CD4-positive, alpha-beta T cell treated with Interferon alpha-2 for 1 hour (primary cell): ENCODE results near the gene PCYOX1L.

Experiments used
- DNase-seq, 2 donors: peaks; one replicate each; pipeline ENCODE4 v3.0.0-alpha.2; 2020 to 2022

PCYOX1L gene, protein sequence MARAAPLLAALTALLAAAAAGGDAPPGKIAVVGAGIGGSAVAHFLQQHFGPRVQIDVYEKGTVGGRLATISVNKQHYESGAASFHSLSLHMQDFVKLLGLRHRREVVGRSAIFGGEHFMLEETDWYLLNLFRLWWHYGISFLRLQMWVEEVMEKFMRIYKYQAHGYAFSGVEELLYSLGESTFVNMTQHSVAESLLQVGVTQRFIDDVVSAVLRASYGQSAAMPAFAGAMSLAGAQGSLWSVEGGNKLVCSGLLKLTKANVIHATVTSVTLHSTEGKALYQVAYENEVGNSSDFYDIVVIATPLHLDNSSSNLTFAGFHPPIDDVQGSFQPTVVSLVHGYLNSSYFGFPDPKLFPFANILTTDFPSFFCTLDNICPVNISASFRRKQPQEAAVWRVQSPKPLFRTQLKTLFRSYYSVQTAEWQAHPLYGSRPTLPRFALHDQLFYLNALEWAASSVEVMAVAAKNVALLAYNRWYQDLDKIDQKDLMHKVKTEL

DNA sequence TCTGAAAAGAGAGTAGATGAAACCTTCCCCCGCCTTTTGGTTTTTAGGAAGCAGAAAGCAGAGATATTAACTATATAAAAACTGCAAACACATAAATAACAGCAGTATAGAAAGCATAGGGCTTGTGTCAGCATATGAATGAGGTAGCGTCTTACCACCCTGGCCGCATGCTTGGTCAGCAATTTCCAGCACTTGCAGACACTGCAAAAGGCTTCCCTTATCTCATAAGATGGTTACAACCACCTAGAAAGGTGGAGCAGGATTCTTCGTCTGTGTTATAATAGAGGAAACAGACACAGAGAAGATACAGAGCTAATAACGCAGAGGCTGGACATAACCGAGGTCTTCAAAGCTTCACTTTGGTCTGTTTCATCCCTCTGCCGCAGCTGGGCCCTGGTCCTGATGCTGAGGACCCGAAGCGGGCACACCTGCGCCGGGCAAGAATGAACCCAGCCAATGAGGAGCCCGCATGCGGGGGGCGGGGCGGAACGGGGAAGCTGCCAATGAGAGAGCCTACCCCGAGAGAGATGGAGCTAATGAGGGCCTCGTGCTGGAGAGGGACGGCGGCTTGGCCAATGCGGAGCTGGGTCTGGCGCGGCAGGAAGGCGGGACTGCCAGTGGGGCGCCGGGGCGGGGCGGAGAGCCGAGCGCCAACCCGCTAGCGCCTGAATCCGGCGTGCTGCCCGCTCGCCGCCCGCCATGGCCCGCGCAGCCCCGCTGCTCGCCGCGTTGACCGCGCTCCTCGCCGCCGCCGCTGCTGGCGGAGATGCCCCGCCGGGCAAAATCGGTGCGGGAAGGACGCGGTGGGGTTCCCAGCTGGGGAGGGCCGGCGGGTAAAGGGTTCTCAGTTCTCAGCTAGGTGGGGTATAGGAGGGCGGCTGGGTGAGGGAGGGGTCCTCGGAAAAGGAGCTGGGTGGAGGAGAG, at the start of gene PCYOX1L:
PCYOX1L (plus strand) TSS at position 677 of the 924 bp plus-strand sequence; CDS start at position 700, 23 bp downstream.
- peak; percentile 92 to 97 for DNase-seq

DNA sequence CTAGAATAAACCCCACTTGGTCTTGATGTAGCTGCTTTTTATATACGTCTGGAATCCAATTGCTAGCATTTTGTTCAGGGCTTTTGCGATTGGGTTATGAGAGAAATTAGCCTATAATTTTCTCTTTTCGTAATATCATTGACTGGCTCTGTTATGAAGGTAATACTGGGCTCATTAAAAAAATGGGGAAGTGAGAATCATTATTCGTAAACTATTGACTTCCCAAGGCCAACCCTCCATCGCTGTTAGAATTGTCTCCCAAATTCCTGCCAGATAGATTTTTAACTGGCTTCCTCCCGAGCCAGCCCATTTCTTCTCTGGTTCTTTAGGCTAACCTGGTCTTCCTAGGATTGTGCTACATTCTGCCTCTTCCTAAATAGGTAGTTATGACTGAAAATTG, 48.5 kb upstream of the PCYOX1L start:
- no peak for DNase-seq

DNA sequence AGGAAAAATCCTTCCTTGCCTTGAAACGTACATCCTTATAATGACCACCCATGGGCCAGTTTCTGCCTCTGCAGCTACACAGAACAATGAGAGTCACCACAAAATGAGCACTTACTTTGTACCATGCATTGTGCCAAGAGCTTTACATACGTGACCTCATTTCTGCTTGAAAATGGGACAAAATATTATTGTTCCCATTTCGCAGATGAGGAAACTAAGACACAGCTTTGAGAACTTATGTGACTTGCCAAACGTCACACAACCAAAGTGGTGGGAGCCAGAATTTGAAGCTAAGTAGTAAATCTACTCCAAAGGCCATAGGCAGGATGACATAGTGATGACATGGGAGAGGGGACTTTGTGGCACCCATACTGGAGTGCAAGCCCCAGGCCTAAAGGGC, 47.4 kb upstream of the PCYOX1L start:
- no peak for DNase-seq

DNA sequence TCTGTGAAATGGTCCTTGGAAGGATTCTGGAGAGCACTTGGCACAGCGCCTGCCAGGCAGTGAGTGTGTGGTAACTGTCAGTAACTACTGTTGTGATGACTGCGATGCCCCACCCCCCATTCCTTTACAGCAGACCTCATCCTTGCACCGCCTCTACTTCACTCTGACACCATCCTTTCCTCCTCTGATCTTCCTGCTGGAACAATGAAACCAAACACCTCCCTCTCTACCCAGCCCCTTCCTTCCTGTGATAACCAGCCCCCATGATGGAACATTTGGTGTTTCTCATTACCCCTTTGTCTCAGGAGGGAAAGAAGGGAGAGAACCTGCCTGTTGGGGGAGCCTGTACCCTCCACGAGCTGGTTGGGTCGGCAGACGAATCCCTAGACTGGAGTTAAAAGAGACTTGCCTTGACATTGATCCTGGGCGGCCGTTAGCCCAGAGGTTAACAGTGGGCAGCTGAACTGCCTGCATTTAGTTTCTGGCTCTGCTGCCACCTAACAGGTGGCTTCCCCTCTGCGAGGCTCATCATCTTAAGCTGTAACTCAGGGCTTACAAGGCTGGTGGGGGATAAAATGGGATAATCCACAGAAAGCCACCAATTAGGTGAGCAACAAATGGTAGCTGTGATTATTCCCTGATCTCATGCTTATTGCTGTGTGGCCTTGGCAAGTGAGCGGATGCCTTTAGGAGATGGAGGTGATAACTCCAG, 46.7 kb upstream of the PCYOX1L start:
- no peak for DNase-seq

DNA sequence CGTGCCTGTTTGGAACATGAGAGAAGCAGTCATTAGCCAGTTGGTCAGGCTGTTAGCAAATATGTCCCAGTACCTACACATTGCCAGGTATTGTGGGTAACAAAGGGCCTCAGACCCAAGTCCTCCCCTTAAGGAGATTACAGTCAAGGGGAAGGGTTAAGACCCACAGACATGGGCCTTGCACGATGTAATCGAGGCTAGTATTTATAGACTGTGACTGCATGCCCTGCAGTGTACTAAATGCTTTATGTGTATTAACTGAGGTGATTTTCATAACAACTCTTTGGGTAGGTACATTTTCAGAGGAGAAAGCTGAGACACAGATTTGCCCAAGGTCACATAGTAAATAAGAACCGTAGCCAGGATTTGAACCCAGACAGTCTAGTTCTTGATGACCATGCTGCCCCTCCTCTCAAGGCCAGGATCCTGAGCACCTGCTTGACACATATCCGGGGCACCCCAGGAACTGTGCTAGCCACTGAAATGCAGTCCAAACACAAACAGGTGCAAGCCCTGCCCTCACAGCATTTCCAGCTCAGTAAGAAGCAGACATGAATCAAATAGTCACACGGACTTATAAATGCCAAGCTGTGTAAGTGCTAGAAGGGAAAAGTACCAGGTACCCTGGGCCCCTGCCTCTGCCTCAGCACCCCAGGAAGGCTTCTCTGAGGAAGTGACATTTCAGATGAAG, 44.5 kb upstream of the PCYOX1L start:
- no peak for DNase-seq

DNA sequence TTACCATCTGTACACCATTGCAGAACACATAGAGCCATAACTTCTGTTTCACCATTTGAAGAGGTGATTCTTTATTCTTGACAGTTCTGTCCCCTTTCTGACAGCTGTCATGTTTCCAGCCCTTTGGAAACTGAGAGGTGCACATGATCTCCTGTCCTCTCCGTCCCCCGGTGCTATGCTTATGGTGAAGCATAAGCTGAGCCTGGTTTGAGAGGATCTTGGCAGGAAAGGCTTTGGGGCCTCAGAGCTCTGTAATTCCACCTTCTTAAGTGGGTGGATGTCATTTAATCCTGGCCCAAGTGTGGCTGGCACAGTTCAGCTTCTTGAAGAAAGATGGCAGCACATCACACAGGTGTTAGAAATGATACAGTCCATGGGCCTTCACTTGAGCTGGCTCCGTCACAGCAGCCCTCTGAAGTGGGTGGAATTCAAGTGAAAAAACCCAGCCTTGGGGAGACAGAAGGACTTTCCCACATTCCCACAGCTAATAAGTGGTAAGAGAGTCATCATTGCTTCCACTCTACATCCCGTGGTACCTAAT, 43.2 kb upstream of the PCYOX1L start:
- DNase-seq: no peak

DNA sequence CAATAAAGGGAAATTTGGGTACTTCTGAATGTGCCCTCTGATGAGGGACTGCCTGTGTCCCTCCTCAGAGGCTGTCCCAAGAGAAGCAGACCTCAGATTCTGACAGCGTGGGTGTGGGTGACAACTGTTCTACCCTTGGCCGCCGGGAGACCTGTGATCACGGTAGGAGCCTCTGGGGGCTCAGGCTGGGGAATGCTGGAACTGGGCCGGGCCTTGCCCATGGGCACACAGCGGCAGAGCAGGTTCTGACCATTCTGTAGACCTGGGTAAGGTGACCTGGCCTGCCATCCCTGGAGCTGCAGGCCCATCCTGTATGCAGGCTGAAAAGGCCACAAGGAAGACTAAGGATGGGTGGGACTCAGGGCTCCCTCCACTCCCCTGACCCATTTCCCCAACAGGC, 42.1 kb upstream of the PCYOX1L start:
- no peak for DNase-seq

DNA sequence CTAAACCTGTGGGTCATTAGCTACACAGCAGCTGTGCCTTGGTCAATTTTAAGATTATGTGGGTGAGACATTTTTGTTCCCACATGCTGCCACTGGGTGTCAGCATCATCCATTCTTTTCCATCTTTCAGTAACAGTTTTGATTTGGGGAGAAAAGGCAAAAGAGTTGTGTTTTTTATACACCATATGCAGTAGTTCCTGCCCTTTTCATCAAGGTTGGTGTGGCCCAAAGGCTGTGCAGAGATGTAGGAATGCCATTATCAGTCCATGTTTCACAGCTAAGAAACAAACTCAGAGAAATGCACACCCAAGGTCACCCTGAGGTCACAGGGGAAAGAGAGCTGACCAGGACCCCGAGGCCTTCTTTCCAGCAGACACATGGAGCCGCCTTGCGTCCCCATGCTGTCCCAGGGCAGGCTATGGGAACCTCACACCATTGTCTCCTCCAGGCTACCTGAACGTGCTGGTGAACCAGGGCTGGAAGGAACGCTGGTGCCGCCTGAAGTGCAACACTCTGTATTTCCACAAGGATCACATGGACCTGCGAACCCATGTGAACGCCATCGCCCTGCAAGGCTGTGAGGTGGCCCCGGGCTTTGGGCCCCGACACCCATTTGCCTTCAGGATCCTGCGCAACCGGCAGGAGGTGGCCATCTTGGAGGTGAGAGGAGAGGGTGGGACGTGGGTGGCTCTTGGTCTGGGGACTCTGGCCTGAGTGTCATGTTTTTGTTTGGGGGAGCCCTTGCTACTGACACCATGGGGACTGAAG, 40.4 kb upstream of the PCYOX1L start:
- DNase-seq: peak; percentile 30 to 66

DNA sequence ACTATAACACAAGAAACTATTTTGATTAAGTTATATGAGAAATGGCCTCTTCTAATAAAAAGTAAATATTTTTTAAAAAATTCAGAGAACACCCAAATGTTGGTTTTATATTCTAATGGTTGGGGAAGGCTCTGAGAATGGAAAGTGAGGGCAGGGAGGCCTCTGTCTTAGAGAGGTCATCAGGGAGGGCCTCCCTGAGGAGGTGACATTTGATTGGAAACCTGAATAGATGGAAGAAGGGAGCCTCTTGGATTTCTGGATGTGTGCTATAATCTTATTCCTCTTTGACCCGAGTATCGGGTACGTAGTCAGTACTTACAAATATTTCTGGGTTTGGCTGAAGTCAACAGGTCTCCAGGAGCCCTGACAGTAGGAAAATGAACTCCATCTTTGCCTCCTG, 38.7 kb upstream of the PCYOX1L start:
- DNase-seq: no peak

DNA sequence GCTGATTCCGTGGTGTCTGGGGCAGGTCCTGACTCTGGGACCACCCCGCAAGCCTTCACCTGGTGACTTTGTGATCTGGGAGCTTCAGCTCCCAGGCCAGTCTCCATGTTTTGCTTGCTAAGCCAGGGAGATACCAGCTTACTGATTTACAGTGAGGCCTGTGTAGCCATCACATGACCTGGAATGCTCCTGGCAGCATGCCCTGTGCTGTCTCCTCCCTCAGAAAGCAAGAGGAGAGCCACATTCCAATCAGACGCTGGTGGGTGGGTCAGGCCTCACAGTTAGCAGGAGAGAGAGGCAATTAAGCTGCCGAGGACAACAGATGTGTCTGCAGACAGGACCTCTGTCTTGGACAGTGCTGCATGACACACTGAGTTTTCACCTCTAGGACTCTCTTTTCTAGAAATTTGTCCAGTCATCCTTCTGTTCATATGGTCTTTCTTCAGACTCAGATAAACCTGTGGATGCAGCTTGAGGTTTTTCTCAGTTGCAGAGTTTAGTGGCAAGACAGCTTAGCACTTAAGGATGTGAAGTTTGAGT, 37.0 kb upstream of the PCYOX1L start:
- DNase-seq: no peak

DNA sequence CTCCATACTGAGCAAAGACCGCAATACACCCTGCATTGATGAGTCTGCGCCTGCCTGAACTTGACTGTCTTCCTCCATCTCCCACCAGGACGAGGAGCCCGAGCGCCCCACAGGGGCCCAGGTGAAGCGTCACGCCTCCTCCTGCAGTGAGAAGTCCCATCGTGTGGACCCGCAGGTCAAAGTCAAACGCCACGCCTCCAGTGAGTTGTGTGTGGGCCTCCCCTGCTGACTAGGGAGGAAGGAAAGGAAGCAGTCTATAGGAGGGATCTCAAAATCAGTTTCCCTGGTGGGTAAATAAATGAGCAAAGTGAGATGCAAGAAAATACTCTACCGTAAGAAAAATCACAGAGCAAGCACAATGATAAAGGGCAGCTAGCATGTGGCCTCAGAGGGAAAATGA, 35.3 kb upstream of the PCYOX1L start:
- DNase-seq: no peak

DNA sequence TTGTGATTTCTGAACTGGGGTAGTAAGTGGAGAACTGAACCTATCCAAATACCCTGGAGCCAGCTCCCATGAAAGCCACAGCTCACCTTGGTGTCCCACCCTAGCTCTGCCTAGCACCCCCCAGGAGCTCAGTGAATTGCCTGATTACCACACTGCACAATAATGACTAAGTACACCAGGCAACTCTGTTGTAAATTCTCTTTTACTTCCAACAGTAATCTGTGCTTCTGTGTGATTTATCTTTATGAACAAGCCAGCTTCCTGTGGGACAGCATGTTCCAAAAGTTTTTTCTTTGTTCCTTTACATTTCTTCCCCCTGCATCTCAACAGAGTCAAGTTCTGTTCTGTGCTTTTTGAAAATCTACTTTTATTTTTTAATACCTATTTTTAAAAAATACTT, 34.6 kb upstream of the PCYOX1L start:
- no peak for DNase-seq

DNA sequence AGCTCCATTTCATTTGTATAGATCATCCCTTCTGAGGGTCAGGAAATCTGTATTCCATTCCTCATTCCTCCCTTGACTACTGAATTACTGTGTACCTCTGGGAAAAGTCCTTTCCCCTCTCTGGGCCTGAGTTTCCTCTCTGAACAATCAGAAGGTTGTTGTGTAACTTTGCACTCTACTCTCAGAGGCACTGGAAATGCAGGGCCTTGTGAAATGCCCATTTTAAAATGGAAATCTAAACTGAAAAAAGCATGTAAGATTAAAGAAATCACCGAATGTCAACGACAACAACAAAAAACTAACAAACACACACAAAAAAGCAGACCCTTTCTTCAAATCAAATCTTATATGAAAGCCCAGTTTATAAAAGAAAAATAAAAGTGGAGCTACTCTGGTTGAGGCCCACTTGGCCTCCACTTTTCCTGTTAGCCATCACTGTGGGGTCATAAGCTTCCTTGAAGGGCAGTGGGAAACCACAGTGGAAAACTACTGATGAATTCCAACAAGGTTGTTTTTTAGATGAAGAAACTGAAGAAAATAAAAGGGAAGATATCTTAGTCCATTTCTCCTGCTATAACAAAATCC, 34.1 kb upstream of the PCYOX1L start:
- no peak for DNase-seq

DNA sequence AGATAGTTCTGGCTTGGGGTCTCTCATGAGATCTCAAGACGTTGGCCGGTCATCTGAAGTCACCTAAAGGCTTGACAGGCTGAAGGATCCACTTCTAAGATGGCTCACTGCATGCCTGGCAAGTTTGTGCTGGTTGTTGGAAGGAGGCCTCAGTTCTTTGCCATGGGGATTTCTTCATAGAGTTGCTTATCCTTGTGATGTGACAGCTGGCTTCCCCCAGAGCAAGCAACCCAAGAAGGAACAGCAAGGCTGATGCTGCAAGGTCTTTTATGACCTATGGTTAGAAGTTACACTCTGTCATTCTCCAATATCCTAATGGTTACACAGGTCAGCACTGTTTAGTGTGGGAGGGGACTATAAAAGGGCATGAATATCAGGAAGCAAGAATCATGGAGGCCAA, 33.2 kb upstream of the PCYOX1L start:
- DNase-seq: no peak

DNA sequence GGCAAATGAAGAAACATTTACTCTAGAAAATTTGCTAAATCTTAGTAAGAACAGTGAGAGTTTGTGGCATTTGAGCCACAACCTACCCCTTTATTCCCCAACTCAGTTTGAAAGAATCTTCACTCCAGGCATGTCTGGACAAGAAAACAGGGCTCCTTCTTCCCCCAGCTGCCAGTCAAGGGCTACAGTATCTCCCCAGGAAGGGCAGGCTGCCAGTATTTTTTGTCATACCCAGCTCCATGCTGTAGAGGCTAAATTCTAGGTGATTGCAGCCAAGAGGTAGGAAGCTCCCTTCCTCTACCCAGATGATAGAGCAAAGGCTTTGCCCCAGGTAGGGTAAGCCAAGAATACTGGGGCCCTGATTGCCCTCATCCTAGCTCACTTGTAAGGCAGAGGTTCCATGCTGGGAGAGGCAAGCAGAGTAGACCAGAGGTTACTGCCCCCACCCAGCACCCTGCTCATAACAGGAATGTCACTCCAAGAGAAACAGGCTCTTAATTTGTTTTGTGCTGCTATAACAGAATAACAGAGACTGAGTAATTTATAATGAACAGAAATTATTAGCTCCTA, 32.6 kb upstream of the PCYOX1L start:
- DNase-seq: no peak

DNA sequence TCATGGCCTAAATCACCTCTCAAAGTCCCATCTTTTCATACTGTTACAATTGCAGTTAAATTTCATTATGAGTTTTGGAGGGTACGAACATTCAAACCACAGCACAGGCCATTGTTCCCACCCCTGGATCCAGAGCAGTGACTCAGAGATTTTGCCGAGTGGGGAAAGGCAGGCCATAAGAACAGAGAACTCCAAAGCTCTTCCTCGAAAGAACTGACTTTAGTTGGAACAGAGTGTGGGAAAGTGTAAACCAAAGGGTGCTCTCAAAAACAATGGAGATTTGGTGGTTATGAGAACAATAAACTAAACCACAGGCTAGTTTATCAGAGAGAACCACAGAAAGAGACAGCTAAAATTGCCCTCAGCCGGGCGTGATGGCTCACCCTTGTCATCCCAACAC, 32.0 kb upstream of the PCYOX1L start:
- DNase-seq: no peak

DNA sequence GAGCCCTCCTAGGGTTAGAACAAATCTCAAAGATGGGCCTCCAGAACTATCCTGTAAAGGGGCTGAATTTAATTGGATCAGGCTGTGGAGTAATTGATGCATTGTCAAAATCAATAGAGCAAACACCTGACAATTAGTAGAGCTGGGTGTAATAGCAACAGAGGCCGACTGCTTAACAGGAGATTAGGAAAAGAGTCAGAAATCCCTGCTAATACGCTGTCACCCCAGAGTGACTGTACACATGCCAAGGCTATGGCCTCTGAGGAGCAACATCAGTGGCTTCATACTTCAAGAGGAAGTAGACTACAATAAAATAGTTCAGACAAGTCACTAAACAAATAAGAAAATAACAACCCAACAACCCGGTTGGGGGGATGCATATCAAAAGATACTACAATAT, 31.2 kb upstream of the PCYOX1L start:
- no peak for DNase-seq

DNA sequence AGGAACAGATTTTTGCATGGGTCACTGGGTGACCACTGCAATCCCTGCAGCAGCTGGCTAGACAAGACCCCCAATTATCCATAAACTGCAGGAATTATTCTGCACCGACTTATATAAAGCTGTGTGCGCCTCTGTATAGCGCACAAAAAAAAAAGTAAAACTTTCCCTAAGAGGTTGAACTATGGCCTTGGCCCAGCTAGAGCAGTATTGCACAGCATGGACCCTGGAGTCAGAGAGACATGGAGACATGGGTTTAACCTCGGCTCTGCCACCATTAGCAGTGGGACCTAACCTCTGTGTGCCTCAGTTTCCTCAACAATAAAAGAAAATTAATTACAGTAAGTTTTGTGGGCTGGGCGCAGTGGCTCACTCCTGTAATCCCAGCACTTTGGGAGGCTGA, 29.7 kb upstream of the PCYOX1L start:
- no peak for DNase-seq

DNA sequence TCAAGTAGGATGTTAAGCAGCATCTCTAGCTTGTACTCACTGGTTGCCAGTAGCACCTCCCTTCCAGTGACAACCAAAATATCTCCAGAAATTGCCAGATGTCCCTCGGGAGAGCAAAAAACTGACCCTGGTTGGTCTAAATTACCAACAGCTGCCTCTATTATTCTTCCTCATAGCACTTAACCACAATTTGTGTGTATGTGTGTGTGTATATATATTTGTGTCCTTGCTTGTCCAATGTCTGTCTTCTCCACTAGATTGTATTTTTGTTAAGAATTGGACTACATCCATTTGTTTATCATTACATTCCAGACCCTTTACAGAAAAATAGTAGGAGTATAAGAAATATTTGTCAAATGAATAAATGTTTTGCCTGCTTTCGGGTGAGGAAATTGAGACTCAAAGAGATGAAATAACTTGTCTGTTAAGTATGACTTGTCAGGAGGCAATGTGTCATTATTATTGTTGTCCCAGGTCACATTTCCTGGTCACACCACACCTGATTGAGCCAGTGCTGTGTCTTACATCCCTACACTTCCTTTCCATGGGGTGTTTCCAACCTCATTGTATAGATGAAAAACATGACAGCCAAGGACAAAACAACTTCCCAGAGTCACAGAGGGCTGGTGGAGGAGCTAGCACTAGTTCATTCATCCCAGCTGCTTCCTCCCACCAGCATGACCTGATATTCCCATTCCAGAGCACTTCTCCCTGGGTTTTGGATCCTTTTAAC, 24.0 kb upstream of the PCYOX1L start:
- no peak for DNase-seq

DNA sequence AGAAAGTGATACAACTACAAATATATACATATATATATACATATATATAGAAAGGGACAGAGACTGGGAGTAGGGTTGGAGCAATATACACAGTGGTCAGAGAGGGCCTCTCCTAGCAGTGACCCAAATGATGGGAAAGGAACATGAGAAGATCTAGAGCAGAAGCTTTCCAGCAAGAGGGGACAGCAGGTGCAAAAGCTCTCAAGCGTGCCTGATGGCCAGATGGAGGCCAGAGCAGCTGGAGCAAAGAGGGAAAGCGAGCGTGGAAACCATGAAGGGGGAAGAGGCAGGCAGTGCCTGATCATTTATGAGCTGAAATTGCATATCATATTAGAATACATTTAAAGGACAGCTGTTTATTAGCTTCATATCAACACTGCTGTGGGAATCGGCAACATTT, 20.1 kb upstream of the PCYOX1L start:
- DNase-seq: no peak
